Caco-2 (cell line): Measurements from ENCODE around the gene RASGRF2. TPM values are rescaled to one million over a fixed set of nuclear protein-coding genes. Genes with fewer than 3 reads are reported as not detected.

ENCODE experiments used
- BruUV-seq: library from RNA; stranded (reverse); fragments of 400-500 nt; replicated peaks from 2 replicates; lab custom pipeline; 2021; lab: Mats Ljungman, UMichigan
- CTCF ChIA-PET: fragments of 300-600 bp; sonication (Branson Sonifier 250); formaldehyde crosslinking; loops from one replicate; lab custom pipeline; 2022; ENCODE audit warnings: antibody characterized with exemption; lab: Charles Lee
- POLR2A ChIA-PET: fragments of 300-600 bp; sonication (Branson Sonifier 250); formaldehyde crosslinking; loops from one replicate; lab custom pipeline; 2022; ENCODE audit warnings: antibody characterized with exemption; lab: Charles Lee
- DNase-seq, 2 experiments: peaks; one replicate each; pipeline versions ENCODE4 v3.0.0 to v3.0.0-alpha.2; 2020 to 2022
- H3K27me3 ChIP-seq: replicated peaks from 2 replicates; pipeline ENCODE4 v1.6.0; 2011; ENCODE audit warnings: low read length; ENCODE audit not compliant: control insufficient read depth, insufficient read depth
- H3K36me3 ChIP-seq: 2 replicates; pipeline ENCODE4 v1.5.1; 2011; ENCODE audit warnings: low read length; ENCODE audit not compliant: control insufficient read depth, insufficient read depth
- H3K4me1 ChIP-seq: fragments of 250-450 bp; sonication (Bioruptor Pico); 2 replicates; pipeline ENCODE4 v1.5.1; 2020; ENCODE audit warnings: mild to moderate bottlenecking
- H3K4me3 ChIP-seq: 2 replicates; pipeline ENCODE4 v1.5.1; 2011; ENCODE audit warnings: low read depth, mild to moderate bottlenecking, control low read depth, low read length
- H3K9me3 ChIP-seq: fragments of 250-450 bp; sonication (Bioruptor Pico); 2 replicates; pipeline ENCODE4 v1.5.1; 2020; ENCODE audit warnings: mild to moderate bottlenecking, moderate library complexity
- H3K27ac Mint-ChIP-seq: one replicate; pipeline ENCODE4 v1.8.0; 2022; ENCODE audit warnings: mixed read lengths; ENCODE audit not compliant: unreplicated experiment
- H3K27me3 Mint-ChIP-seq: one replicate; pipeline ENCODE4 v1.8.0; 2022; ENCODE audit warnings: mixed read lengths; ENCODE audit not compliant: insufficient read depth, unreplicated experiment
- H3K36me3 Mint-ChIP-seq: one replicate; pipeline ENCODE4 v1.8.0; 2022; ENCODE audit warnings: mild to moderate bottlenecking, mixed read lengths; ENCODE audit not compliant: insufficient read depth, unreplicated experiment
- H3K4me1 Mint-ChIP-seq: one replicate; pipeline ENCODE4 v1.8.0; 2022; ENCODE audit warnings: low read depth, mixed read lengths; ENCODE audit not compliant: unreplicated experiment
- H3K4me3 Mint-ChIP-seq: one replicate; pipeline ENCODE4 v1.8.0; 2022; ENCODE audit warnings: mild to moderate bottlenecking, moderate library complexity, mixed read lengths; ENCODE audit not compliant: unreplicated experiment
- H3K9me3 Mint-ChIP-seq: one replicate; pipeline ENCODE4 v1.8.0; 2022; ENCODE audit warnings: mixed read lengths; ENCODE audit not compliant: unreplicated experiment
- intact Hi-C: fragments of 100-400 bp; cut with micrococcal nuclease; formaldehyde crosslinking; loops from one replicate; pipeline ENCODE4 v1.10.0; 2022; ENCODE audit not compliant: unreplicated experiment
- total RNA-seq: library from RNA; stranded (reverse); gene quantifications from 2 replicates; pipeline ENCODE4 v1.2.3, GENCODE V29; 2022
- TF ChIP-seq, protein P1 (sequence below), 2 experiments: fragments of 200-600 bp in 1 of 2; IDR thresholded peaks; 1 replicate in 1 of 2; 2 replicates in 1 of 2; pipeline versions ENCODE4 v1.5.1 to v1.8.0; 2011 to 2022; ENCODE audit warnings: antibody characterized with exemption in 1 of 2, control low read depth in 1 of 2, inconsistent platforms in 1 of 2, low read depth in 1 of 2, low read length in 1 of 2, mild to moderate bottlenecking in 1 of 2, moderate library complexity in 1 of 2; ENCODE audit not compliant: insufficient read depth in 1 of 2, severe bottlenecking in 1 of 2, unreplicated experiment in 1 of 2

RASGRF2 gene
- total RNA-seq, 1 experiment from 2014 or later = 23.1 TPM

DNA sequence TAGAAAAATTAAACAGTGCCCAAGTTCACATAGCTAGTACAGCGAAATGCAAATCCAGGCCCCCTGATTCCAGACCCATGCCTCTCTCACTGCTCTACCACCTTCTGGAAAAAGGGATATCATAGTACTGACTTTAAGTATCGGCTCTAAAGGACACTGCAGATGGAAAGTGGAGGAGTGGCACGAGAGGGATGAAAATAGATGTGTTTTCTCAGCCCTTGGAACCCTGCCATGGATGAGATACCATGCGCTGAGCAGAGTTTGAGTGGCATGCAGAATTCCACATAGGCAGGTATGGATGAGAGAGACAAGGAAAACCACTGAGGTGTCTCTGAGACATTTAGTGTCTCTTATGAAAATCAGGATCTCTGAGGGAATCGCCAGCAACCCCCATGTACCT is 291.8 kb downstream of the RASGRF2 start:
- Mint-ChIP-seq H3K27ac (no peak overlapping the region), H3K4me1 (peaks cover 15% of the 10 kb centered on the region), H3K27me3 (no peaks in the 10 kb centered on the region), H3K4me3 (no peak overlapping the region), H3K36me3 (peaks cover 16% of the 10 kb centered on the region), H3K9me3 (peaks cover 12% of the 10 kb centered on the region)
- ChIA-PET CTCF (interaction anchor here (0.7 kb wide), 1 partner anchor 15 kb away, joined by 3 read pairs; no protein-coding TSS in a partner anchor), POLR2A (no interaction called here)
- Histone ChIP-seq H3K36me3 (peaks cover 4% of the 10 kb centered on the region), H3K4me1 (peaks cover 18% of the 10 kb centered on the region), H3K27me3 (no peaks in the 10 kb centered on the region), H3K4me3 (no peak overlapping the region), H3K9me3 (no peaks in the 10 kb centered on the region)
- intact Hi-C loops = no loop called here
- TF ChIP-seq, protein P1, sequence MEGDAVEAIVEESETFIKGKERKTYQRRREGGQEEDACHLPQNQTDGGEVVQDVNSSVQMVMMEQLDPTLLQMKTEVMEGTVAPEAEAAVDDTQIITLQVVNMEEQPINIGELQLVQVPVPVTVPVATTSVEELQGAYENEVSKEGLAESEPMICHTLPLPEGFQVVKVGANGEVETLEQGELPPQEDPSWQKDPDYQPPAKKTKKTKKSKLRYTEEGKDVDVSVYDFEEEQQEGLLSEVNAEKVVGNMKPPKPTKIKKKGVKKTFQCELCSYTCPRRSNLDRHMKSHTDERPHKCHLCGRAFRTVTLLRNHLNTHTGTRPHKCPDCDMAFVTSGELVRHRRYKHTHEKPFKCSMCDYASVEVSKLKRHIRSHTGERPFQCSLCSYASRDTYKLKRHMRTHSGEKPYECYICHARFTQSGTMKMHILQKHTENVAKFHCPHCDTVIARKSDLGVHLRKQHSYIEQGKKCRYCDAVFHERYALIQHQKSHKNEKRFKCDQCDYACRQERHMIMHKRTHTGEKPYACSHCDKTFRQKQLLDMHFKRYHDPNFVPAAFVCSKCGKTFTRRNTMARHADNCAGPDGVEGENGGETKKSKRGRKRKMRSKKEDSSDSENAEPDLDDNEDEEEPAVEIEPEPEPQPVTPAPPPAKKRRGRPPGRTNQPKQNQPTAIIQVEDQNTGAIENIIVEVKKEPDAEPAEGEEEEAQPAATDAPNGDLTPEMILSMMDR (IDR thresholded peaks at IDR 0.05; ENCODE audit: insufficient read depth in 1 of 2, low read depth in 1 of 2, low read length in 1 of 2, severe bottlenecking in 1 of 2, unreplicated experiment in 1 of 2) = no peak
- BruUV-seq = no TSS peak
- no peak for DNase-seq

DNA sequence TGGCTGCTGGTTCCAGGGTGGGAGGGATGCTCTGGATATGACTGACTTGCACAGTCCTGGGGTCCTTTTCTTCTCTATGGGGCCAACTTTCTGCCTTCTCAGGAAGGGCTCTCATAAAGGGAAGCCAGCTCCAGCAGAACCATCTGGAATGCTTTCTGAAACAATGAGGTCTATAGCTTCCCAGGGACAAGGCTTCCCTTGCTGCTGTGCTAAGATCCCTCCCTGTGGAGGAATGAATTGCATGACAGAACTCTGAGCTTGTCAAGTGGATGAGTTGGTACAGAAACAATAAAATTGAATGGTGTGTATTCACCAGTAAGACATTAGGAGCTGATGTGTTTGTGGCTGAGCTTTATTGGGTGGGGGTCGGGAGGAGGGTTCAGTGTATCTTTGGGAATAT is 292.7 kb downstream of the RASGRF2 start:
- Mint-ChIP-seq H3K27ac (no peak overlapping the region), H3K4me3 (no peak overlapping the region), H3K4me1 (peaks cover 8% of the 10 kb centered on the region), H3K36me3 (peaks cover 16% of the 10 kb centered on the region), H3K27me3 (no peaks in the 10 kb centered on the region), H3K9me3 (peaks cover 12% of the 10 kb centered on the region)
- Histone ChIP-seq H3K4me3 (no peak overlapping the region), H3K4me1 (peaks cover 8% of the 10 kb centered on the region), H3K9me3 (no peaks in the 10 kb centered on the region), H3K27me3 (no peaks in the 10 kb centered on the region), H3K36me3 (peaks cover 4% of the 10 kb centered on the region)
- DNase-seq = no peak
- intact Hi-C loops = no loop called here
- BruUV-seq = no TSS peak
- TF ChIP-seq, protein P1 (IDR thresholded peaks at IDR 0.05; ENCODE audit: insufficient read depth in 1 of 2, low read depth in 1 of 2, low read length in 1 of 2, severe bottlenecking in 1 of 2, unreplicated experiment in 1 of 2) = no peak
- ChIA-PET POLR2A (no interaction called here), CTCF (no interaction called here)

- DNase-seq = no peak
- Histone ChIP-seq H3K27me3 (no peaks in the 10 kb centered on the region), H3K36me3 (peaks cover 4% of the 10 kb centered on the region), H3K9me3 (no peaks in the 10 kb centered on the region), H3K4me3 (no peak overlapping the region), H3K4me1 (no peaks in the 10 kb centered on the region)
- H3K36me3 Mint-ChIP-seq = peaks cover 16% of the 10 kb centered on the region
- H3K4me3 Mint-ChIP-seq = no peak overlapping the region
- H3K27ac Mint-ChIP-seq = no peak overlapping the region
- peaks cover 8% of the 10 kb centered on the region for H3K4me1 Mint-ChIP-seq
- TF ChIP-seq, protein P1 (IDR thresholded peaks at IDR 0.05; ENCODE audit: insufficient read depth in 1 of 2, low read depth in 1 of 2, low read length in 1 of 2, severe bottlenecking in 1 of 2, unreplicated experiment in 1 of 2) = no peak
- intact Hi-C loops = no loop called here
- H3K27me3 Mint-ChIP-seq = no peaks in the 10 kb centered on the region
- ChIA-PET POLR2A (no interaction called here), CTCF (no interaction called here)
- peaks cover 12% of the 10 kb centered on the region for H3K9me3 Mint-ChIP-seq
- no TSS peak for BruUV-seq
Observed at GRCh38 chr5:81253875-81254274, 293.7 kb downstream of the RASGRF2 start.
